Activated CD8-positive, alpha-beta T cell treated with anti-CD3 and anti-CD28 coated beads for 36 hours (primary cell): ENCODE results near the gene AIPL1. TPM values are rescaled to one million over a fixed set of nuclear protein-coding genes. Genes with fewer than 3 reads are reported as not detected.

Experiments used
- ATAC-seq: fragments of 200-7000 bp; cut with Tn5 transposase; one replicate; pipeline ENCODE4 v1.10.0; 2021; ENCODE audit warnings: mild to moderate bottlenecking, moderate library complexity
- CTCF ChIA-PET: fragments of 350-600 bp; sonication (Branson Sonifier 250); formaldehyde crosslinking; loops from one replicate; lab custom pipeline; 2021; ENCODE audit warnings: antibody characterized with exemption; lab: Charles Lee
- POLR2A ChIA-PET: fragments of 350-600 bp; sonication (Branson Sonifier 250); formaldehyde crosslinking; loops from one replicate; lab custom pipeline; 2021; ENCODE audit warnings: antibody characterized with exemption; lab: Charles Lee
- DNase-seq: peaks from one replicate; pipeline ENCODE4 v3.0.0-alpha.2; 2020
- H3K27ac Mint-ChIP-seq: one replicate; pipeline ENCODE4 v1.8.0; 2021; ENCODE audit warnings: mild to moderate bottlenecking, mixed read lengths
- H3K27me3 Mint-ChIP-seq: one replicate; pipeline ENCODE4 v1.8.0; 2021; ENCODE audit warnings: mixed read lengths
- H3K36me3 Mint-ChIP-seq: one replicate; pipeline ENCODE4 v1.8.0; 2021; ENCODE audit warnings: low read depth, mixed read lengths
- H3K4me1 Mint-ChIP-seq: one replicate; pipeline ENCODE4 v1.8.0; 2021; ENCODE audit warnings: low read depth, mixed read lengths
- H3K4me3 Mint-ChIP-seq: one replicate; pipeline ENCODE4 v1.8.0; 2021; ENCODE audit warnings: mild to moderate bottlenecking, moderate library complexity, mixed read lengths
- H3K9me3 Mint-ChIP-seq: one replicate; pipeline ENCODE4 v1.8.0; 2021; ENCODE audit warnings: mixed read lengths
- intact Hi-C: fragments of 100-400 bp; cut with micrococcal nuclease; formaldehyde crosslinking; loops from one replicate; pipeline ENCODE4 v1.10.0; 2022
- total RNA-seq, 2 experiments: library from RNA; stranded (reverse); gene quantifications; one replicate each; pipeline ENCODE4 v1.2.3, GENCODE V29; 2021
- TF ChIP-seq, protein P1 (sequence below): fragments of 200-600 bp; IDR thresholded peaks from one replicate; pipeline ENCODE4 v1.8.0; 2022; ENCODE audit warnings: antibody characterized with exemption, mild to moderate bottlenecking

Gene AIPL1
- total RNA-seq, 2 experiments from 2014 or later, result not detected

- intact Hi-C loops, result loop anchor here (10.0 kb wide), 1 partner anchor 175 kb away; the partner anchor contains the start of genes KIAA0753 and TXNDC17
- Mint-ChIP-seq H3K9me3 (no peaks in the 10 kb centered on the region), H3K4me1 (no peaks in the 10 kb centered on the region), H3K4me3 (no peak overlapping the region), H3K36me3 (no peaks in the 10 kb centered on the region), H3K27ac (no peak overlapping the region), H3K27me3 (no peaks in the 10 kb centered on the region)
- TF ChIP-seq, protein P1, sequence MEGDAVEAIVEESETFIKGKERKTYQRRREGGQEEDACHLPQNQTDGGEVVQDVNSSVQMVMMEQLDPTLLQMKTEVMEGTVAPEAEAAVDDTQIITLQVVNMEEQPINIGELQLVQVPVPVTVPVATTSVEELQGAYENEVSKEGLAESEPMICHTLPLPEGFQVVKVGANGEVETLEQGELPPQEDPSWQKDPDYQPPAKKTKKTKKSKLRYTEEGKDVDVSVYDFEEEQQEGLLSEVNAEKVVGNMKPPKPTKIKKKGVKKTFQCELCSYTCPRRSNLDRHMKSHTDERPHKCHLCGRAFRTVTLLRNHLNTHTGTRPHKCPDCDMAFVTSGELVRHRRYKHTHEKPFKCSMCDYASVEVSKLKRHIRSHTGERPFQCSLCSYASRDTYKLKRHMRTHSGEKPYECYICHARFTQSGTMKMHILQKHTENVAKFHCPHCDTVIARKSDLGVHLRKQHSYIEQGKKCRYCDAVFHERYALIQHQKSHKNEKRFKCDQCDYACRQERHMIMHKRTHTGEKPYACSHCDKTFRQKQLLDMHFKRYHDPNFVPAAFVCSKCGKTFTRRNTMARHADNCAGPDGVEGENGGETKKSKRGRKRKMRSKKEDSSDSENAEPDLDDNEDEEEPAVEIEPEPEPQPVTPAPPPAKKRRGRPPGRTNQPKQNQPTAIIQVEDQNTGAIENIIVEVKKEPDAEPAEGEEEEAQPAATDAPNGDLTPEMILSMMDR, result no peak
- no peak for ATAC-seq
- DNase-seq, result no peak
- ChIA-PET POLR2A (no interaction called here), CTCF (no interaction called here)
These were observed 35.3 kb upstream of the AIPL1 start for GRCh38 chr17:6470146-6470718.

DNA sequence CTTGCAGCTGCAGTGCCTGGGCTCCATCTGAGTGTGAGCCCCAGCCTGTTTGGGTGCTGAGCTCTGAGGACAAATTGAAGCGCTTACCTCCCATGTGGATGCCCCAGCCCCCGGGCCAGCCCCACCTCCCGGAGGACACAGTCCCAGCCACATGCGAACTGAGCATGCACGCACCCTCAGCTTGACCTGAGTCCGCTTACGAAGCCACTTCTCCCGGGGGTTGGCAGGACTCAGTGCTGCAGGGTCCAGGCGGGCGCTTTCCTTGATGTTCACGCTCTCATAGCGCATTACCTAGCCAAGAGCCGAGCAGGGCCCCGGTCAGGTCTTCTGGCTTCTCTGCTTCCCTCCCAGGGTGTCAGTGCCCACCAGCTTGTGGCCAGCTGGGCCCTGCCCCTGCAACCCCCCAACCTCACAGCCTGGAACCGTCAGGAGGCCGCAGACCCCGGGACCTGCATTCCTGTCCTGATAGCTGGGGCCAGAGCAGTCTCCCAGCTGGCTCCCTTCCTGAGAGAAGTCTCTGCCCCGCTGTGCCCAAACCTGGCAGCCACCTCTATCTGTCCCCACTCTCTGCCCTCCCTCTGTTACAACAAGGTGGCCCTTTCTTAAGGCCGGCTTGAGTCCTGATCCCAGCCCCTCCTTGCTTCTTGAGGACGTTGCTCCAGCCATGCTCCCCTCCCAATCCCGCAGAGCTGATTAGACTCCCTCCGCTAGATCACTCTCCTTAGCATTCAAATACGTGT is 33.3 kb upstream of the AIPL1 start:
- CTCF ChIA-PET, result interaction anchor here (1.6 kb wide), 1 partner anchor 12 kb away, joined by 4 read pairs; no protein-coding TSS in a partner anchor
- no peaks in the 10 kb centered on the region for H3K9me3 Mint-ChIP-seq
- DNase-seq (no peak), ATAC-seq (no peak)
- H3K4me3 Mint-ChIP-seq, result no peak overlapping the region
- H3K4me1 Mint-ChIP-seq, result no peaks in the 10 kb centered on the region
- TF ChIP-seq, protein P1, result no peak
- H3K27me3 Mint-ChIP-seq, result no peaks in the 10 kb centered on the region
- POLR2A ChIA-PET, result no interaction called here
- no peaks in the 10 kb centered on the region for H3K36me3 Mint-ChIP-seq
- H3K27ac Mint-ChIP-seq, result no peak overlapping the region
- intact Hi-C loops, result no loop called here

GRCh38 chr17:6467567-6467966 is 32.6 kb upstream of the AIPL1 start:
- POLR2A ChIA-PET, result no interaction called here
- Mint-ChIP-seq H3K27me3 (no peaks in the 10 kb centered on the region), H3K4me1 (no peaks in the 10 kb centered on the region), H3K9me3 (no peaks in the 10 kb centered on the region), H3K27ac (no peak overlapping the region), H3K36me3 (no peaks in the 10 kb centered on the region), H3K4me3 (no peak overlapping the region)
- TF ChIP-seq, protein P1, result no peak
- ATAC-seq, result no peak
- no peak for DNase-seq
- CTCF ChIA-PET, result interaction anchor here (1.6 kb wide), 1 partner anchor 12 kb away, joined by 4 read pairs; no protein-coding TSS in a partner anchor
- intact Hi-C loops, result no loop called here

DNA sequence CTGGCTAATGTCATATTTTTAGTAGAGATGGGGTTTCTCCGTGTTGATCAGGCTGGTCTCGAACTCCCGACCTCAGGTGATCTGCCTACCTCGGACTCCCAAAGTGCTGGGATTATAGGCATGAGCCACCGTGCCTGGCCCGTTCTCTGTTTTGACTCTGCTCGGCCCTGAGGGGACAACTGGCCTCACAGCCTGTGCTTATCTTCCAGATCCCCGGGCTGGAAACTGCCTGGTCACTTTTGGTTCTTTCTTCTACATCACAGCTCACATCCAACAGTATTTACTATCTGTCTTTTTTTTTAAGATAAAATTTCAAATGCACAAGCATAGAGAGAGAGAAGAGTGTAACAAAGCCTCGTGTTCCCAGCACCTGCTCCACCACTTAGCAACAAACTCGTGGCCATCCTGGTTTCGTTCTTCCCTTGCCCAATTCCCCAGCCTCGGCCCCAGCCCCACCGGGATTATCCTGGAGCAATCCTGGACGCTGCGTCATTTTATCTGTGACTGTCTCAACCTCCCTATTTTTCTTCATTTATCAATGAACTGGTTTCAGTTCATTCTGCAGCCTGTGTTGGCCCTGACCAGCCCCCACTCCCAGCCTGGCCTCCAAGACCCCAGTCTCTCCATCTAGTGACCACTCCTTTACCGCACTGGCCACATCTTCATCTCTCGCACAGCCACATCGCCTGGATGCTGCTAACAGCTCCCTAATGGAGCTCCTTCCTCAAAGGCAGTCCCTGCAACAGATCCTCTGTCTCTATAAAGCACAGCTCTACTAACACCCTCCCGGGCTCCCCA is 30.5 kb upstream of the AIPL1 start:
- TF ChIP-seq, protein P1, result no peak
- H3K4me1 Mint-ChIP-seq, result peaks cover 13% of the 10 kb centered on the region
- DNase-seq (no peak), ATAC-seq (no peak)
- no peaks in the 10 kb centered on the region for H3K9me3 Mint-ChIP-seq
- intact Hi-C loops, result no loop called here
- no peak overlapping the region for H3K27ac Mint-ChIP-seq
- no peak overlapping the region for H3K4me3 Mint-ChIP-seq
- POLR2A ChIA-PET, result no interaction called here
- no peaks in the 10 kb centered on the region for H3K36me3 Mint-ChIP-seq
- CTCF ChIA-PET, result interaction anchor here (1.1 kb wide), 1 partner anchor 8 kb away, joined by 3 read pairs; no protein-coding TSS in a partner anchor
- no peaks in the 10 kb centered on the region for H3K27me3 Mint-ChIP-seq
